Stimulated activated naive CD8-positive, alpha-beta T cell treated with anti-CD3 and anti-CD28 coated beads, Interleukin-15, Interleukin-2, amounts not matched to agents 100 U/mL and 50 U/mL, for 24 hours (primary cell): ENCODE measurements around the gene C1QL1.
"Not testable (repeated sequence)": the region's sequence is repeated elsewhere in the genome, so short reads cannot be mapped to it uniquely, and the experiment has no call there.

Experiments
- ATAC-seq: fragments of 150-1000 bp; cut with Tn5 transposase; one replicate; pipeline ENCODE4 v1.10.0; 2021
- DNase-seq: peaks from one replicate; pipeline ENCODE4 v3.0.0; 2021

C1QL1 gene

DNA sequence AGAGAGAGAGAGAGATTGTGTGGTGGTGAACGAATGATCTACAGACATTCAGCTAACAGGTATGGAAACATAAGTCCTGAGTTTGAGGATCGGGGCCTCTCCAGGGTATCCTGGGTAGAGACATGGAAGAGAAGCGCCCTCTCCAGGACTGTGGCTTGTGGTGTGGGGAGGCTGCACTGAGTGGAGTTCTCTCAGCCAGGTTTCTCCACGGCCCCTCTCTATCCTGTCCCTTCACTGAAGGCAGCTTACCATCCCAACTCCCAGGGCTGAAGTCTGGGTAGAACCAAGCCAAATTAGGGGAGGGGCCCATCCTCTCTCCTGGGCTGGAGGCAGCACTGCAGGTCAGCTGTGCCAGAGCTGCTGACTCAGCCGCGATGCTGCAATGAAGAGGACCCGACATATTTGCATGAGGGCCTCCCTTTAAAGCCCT, 6.2 kb downstream of the C1QL1 start:
- no peak for DNase-seq
- ATAC-seq = no peak

GRCh38 chr17:44960691-44961090, 7.4 kb downstream of the C1QL1 start:
- ATAC-seq = no peak
- DNase-seq = no peak

GRCh38 chr17:44959821-44960531, 8.1 kb downstream of the C1QL1 start:
- no peak for DNase-seq
- ATAC-seq = no peak

DNA sequence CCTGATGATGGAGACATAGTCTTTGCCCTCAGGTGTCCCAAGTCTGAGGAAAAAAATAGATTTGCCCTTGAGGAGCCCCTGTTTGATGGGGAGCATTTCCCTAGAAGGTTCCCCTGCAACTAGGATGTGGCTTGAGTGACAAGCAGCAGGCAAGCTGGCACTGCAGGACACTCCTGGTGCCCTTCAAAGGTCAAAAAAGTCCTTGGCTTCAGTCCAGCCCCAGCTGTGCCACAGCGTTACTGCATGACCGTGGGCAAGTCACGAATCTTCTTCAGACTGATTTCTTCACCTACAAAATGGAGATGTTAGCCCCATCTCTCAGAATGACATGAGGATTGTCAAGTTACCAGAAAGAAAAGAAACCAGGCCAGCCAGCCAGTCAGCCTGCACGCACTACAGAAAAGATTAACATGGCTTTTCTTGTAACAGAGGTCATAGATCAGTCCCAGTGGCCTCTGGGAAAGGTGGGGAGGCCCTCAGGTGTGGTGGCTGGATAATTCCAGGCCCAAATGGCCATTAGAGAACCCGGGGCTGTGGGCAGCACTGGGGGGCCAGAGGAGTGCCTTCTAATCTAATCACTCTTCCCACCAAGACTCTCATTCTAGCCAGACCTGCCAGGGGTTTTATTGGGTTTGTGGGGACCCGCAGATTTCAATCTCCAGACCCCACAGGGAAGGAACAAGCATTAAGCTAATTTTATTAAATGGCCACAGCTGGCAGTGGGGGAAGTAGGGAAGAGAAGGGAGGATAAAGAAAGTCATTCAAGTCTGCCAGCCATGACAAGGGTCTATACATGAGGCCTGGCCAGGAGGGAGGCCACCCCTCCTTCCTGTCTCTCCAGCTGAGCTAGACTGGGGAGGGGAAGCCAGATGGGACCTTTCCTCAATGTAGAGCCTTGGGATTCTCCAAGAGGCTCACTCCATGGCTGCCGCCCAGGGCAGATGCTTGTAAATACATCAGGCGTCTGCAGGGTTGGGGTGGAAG, 10.8 kb downstream of the C1QL1 start:
- no peak for ATAC-seq
- no peak for DNase-seq

DNA sequence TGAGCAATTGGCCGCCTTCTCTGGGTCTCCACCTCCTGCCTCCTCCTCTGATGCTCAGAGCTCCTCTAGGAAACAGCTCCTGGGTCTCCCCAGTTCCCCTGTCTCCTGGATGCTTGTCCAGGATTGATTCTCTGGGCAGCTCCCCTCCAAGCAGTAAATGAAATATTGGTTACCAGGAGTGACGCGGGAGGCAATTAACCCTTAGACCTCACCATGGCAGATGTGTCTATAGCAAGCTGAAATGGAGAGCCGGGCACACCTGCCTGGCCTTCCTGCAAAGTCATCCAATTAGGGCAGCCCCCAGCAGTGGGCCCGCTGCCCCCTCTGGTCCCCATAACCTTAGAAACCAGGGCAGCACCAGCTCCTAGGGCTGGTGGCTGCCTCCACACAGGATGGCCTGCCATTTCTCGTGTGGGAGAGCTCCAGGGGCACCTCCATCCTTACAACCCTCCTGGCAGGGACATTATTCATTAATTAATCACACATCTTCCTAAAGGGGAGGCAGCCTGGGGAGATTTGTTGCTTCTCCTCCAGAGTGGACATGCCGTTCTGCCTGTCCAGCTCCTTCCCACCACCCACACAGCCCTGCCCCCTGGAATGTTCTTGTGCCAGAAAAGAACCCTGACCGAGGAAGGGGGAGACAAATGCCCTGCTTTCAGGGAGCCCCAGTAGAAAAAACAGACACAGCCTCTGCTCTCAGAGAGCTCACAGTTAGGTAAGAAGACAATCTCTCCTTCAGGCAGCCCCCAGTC, 12.3 kb downstream of the C1QL1 start:
- no peak for ATAC-seq
- no peak for DNase-seq

DNA sequence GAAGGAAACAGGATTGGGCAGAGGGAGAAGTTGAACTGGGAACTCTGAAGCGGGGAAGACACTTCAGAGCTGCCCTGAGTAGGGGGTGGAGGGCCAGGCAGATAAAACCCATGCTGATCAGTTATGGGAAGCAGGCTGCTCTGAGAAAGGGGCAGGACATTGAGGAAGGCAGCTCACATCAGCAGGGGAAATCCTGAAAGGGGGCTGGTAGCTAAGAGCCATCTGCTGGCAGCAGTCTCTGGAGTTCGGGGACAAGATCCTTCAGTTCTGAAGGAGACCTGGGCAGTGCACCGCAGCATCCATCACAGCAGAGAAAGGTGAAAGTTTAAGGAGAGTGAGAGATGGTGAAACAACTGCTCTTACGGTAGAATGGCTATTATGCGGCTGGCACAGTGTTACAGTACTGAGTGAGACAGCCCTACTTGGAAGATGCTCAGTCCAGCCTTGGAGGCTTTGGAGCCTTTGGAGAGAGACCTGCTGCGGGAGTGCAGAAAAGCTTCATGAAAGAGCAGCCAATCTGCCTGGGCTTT, 15.1 kb downstream of the C1QL1 start:
- no peak for ATAC-seq
- DNase-seq = no peak

DNA sequence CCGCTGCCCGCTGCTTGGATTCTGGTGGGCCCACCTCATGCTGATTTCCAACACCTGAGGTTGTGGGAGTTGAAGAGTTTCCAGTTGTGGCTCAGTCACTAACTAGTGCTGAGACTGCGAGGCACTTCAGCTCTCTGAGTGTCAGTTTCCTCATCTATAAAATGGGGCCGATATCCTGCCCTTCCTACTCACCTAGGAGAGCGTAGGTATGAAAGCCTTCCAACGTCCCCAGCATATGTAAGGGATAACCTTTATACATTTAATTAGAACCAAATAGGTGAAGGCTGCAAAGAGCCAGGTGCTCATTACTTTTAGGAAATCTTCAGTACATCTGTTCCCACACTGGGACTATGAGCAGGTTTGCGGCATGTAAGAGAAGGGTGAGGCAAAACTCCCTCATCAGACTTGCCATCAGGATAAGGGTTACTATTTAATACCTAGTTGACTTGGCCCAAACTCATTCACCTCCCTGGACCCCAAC, 19.7 kb downstream of the C1QL1 start:
- DNase-seq = no peak
- no peak for ATAC-seq

DNA sequence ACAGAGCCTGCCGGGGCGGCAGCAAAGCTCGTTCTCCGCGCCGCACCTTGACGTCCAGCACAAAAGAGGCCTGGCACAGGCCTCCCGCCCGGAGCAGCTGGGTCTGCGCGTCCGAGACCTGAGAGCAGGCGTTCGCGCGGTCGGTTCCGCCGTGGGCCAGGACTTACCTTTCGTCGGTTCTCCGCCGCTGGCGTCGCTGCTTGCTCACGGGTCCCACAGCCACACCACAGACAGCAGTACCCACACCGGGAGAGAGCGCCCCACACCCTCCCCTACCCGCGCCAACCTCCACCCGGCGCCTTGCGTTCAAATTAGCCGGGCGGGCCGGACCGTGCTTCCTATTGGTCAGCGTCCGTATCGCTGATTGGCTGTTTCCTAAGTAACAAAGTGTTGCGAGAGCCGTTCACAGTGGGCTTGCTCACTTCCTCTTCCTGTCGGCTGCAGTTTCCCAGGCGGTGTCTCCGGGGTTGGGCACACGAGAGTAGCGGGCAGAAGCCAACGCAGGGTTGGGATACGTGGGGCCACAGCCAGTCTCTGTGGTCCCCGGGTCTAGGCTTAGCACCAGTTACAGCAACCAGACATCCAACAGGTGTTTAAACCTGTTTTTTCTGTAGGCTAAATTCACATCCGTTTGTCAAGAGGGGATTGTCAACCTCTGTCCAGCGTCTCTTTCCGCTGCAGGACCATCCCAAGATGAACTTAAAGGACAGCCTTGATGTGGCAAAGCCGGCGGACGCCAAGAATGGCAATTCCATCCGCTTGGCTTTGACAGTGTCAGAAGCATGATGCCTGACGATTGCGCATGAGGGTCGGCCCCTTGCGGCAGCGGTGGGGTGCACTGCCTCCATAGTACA, 20.4 kb downstream of the C1QL1 start, which contains the start of gene KIF18B:
Gene KIF18B, minus strand, starts transcription at position 313 of the 854 bp plus-strand sequence. CDS start 11,429 bp downstream, outside the sequence.
- ATAC-seq = peak; percentile 98
- peak; percentile 91 for DNase-seq

- DNase-seq, ATAC-seq: not testable (repeated sequence)
Observed at GRCh38 chr17:44945652-44946051, 22.5 kb downstream of the C1QL1 start.

- DNase-seq = no peak
Observed at GRCh38 chr17:44942456-44942855, 25.6 kb downstream of the C1QL1 start.

GRCh38 chr17:44941712-44942331, 26.3 kb downstream of the C1QL1 start:
- DNase-seq (no peak), ATAC-seq (peak; percentile 46)

More at GRCh38 chr17:44942456-44942855, 25.6 kb downstream of the C1QL1 start:
- no peak for ATAC-seq

DNA sequence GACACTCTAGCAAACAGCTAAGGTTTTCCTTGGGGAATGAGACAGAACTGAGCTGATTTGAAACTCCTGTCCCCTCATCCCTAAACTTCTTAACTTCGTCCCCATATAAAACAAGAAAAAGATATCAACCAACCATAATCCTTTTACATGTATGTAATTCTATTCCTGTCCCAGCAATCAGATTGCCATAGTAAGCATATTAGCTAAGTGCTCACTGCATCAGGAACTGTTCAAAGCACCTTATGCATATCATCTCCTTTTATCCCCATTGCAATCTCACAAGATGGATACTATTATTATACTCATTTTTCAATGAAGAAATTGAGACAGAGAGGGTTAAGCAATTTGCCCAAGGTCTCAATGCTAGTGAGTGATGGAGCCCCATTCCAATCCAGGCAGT, 27.3 kb downstream of the C1QL1 start:
- ATAC-seq = no peak
- no peak for DNase-seq

GRCh38 chr17:44940317-44940716, 27.8 kb downstream of the C1QL1 start:
- ATAC-seq (no peak), DNase-seq (no peak)

DNA sequence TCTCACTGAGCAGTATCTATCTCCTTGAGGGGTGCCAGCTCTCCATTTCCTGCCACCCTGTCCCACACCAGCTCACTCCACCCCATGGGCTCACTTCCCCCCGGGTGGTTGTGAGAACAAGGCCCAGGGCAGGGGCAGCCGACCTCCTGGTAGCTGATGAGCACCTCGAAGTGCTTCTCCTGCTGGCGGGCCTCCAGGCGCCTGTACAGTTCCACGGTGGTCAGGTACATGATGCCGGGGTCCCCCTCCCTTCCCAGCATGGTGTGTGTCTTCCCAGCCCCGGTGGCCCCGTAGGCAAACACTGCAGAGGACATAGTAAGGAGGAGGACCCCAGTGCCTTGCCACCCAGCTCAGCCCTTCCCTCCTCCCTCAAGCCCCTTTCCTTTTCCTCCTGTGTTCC, 33.0 kb downstream of the C1QL1 start:
- no peak for DNase-seq
- ATAC-seq = no peak

- no peak for ATAC-seq
Observed at GRCh38 chr17:44934745-44935105, 33.4 kb downstream of the C1QL1 start.

GRCh38 chr17:44933824-44934744, 34.0 kb downstream of the C1QL1 start:
- no peak for ATAC-seq

More at GRCh38 chr17:44934745-44935105, 33.4 kb downstream of the C1QL1 start:
- no peak for DNase-seq

DNA sequence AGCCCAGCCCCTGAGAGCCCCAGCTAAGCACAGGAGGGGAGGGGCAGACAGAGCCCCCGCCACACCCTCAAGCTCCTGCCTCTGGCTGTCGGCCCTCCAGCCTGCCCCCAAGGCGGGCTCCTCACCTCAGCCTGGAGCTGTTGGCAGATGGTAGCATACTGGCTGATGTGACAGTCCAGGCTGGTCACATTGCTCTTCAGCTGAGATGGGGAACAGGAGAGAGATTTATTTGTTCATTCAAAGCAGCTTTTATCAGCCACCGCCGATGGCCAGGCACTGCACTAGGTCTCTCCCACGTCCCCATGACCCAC, 35.4 kb downstream of the C1QL1 start:
- DNase-seq = no peak
- no peak for ATAC-seq

More at GRCh38 chr17:44933824-44934744, 34.0 kb downstream of the C1QL1 start:
- DNase-seq = no peak

GRCh38 chr17:44932096-44932786, 35.9 kb downstream of the C1QL1 start:
- DNase-seq (no peak), ATAC-seq (peak; percentile 32)

GRCh38 chr17:44931376-44931775, 36.7 kb downstream of the C1QL1 start:
- ATAC-seq = no peak

More at GRCh38 chr17:44931376-44931775, 36.7 kb downstream of the C1QL1 start:
- DNase-seq = no peak
